K562 (cell line): ENCODE measurements around the gene UNC119B. TPM values are rescaled to one million over a fixed set of nuclear protein-coding genes. Genes with fewer than 3 reads are reported as not detected.
A peak's percentile ranks its signal among the peaks of the same experiment; 100 is the strongest.

Experiments
- ATAC-seq: fragments of 200-7000 bp; cut with Tn5 transposase; 3 replicates; pipeline ENCODE4 v1.9.1; 2020; ENCODE audit warnings: moderate library complexity
- BruUV-seq: library from RNA; stranded (reverse); fragments of 400-500 nt; replicated peaks from 2 replicates; lab custom pipeline; 2021; lab: Mats Ljungman, UMichigan
- CTCF ChIA-PET: fragments of 300-600 bp; formaldehyde crosslinking; extraction: SDS; loops from one replicate; lab custom pipeline; 2021; ENCODE audit warnings: low intra/inter-chr PET ratio; lab: Yijun Ruan, JAX
- POLR2A ChIA-PET: fragments of 300-600, 350-650 bp; sonication (Branson Sonifier 250); formaldehyde crosslinking; extraction: SDS; loops from one replicate; lab custom pipeline; 2021; ENCODE audit warnings: antibody characterized with exemption, inconsistent platforms; lab: Yijun Ruan, JAX
- DNase-seq, 4 experiments: peaks; one replicate each; pipeline versions ENCODE4 v3.0.0 to v3.0.0-alpha.2; 2011 to 2018; ENCODE audit warnings: low spot score in 3 of 4, mixed read lengths in 3 of 4; ENCODE audit errors: extremely low read depth in 1 of 4
- FAIRE-seq: peaks from 2 replicates; lab custom pipeline; 2011; peaks lifted over from hg19 to GRCh38; lab: Jason Lieb, UNC
- H2AFZ ChIP-seq: 2 replicates; pipeline ENCODE4 v1.6.0; 2011; ENCODE audit warnings: low read depth, low read length, control low read depth, inconsistent platforms
- H3K27ac ChIP-seq: fragments of 200-600 bp; 3 replicates; pipeline ENCODE4 v1.8.0; 2011; ENCODE audit warnings: low read depth, mild to moderate bottlenecking, control low read depth, inconsistent platforms, low read length, moderate library complexity, mixed read lengths; ENCODE audit errors: extremely low read depth
- H3K27me3 ChIP-seq, 2 experiments: fragments of 300-600 bp in 1 of 2; 2 replicates in 1 of 2; 3 replicates in 1 of 2; pipeline versions ENCODE4 v1.6.0 to v1.8.0; 2011; ENCODE audit warnings: inconsistent platforms in 2 of 2, low read length in 2 of 2, mild to moderate bottlenecking in 1 of 2, mixed read lengths in 1 of 2, moderate library complexity in 1 of 2; ENCODE audit not compliant: control insufficient read depth in 2 of 2, insufficient read depth in 2 of 2
- H3K36me3 ChIP-seq: fragments of 300-600 bp; 3 replicates; pipeline ENCODE4 v1.8.0; 2011; ENCODE audit warnings: mild to moderate bottlenecking, low read length, inconsistent platforms; ENCODE audit not compliant: control insufficient read depth, insufficient read depth
- H3K4me1 ChIP-seq, 2 experiments: fragments of 200-600 bp in 1 of 2; replicated peaks in 1 of 2; 2 replicates in 1 of 2; 3 replicates in 1 of 2; pipeline versions ENCODE4 v1.5.1 to v1.8.0; 2011; ENCODE audit warnings: inconsistent platforms in 2 of 2, low read length in 2 of 2, mild to moderate bottlenecking in 1 of 2, mixed read lengths in 1 of 2, moderate library complexity in 1 of 2; ENCODE audit not compliant: control insufficient read depth in 2 of 2, insufficient read depth in 2 of 2
- H3K4me2 ChIP-seq: 2 replicates; pipeline ENCODE4 v1.6.1; 2011; ENCODE audit warnings: low read length, control low read depth, inconsistent platforms, mixed read lengths; ENCODE audit not compliant: insufficient read depth
- H3K4me3 ChIP-seq: fragments of 200-600 bp; sonication (generic), shearing (Covaris generic); 2 replicates; pipeline ENCODE4 v1.5.1; 2016; ENCODE audit warnings: control low read depth, inconsistent platforms
- H3K79me2 ChIP-seq: fragments of 200-600 bp; 3 replicates; pipeline ENCODE4 v1.8.0; 2011; ENCODE audit warnings: low read length, inconsistent platforms; ENCODE audit not compliant: control insufficient read depth, insufficient read depth
- H3K9ac ChIP-seq, 2 experiments: 2 replicates each; pipeline versions ENCODE4 v1.6.0 to v1.6.1; 2011; ENCODE audit warnings: low read depth in 2 of 2, low read length in 2 of 2, control low read depth in 1 of 2, inconsistent platforms in 1 of 2, mild to moderate bottlenecking in 1 of 2, mixed read lengths in 1 of 2; ENCODE audit not compliant: insufficient read depth in 1 of 2
- H3K9me1 ChIP-seq: one replicate; pipeline ENCODE4 v1.6.0; 2011; ENCODE audit warnings: inconsistent platforms, mild to moderate bottlenecking, low read length, moderate library complexity; ENCODE audit not compliant: control insufficient read depth, insufficient read depth
- H3K9me3 ChIP-seq: replicated peaks from 2 replicates; pipeline ENCODE4 v1.5.1; 2011; ENCODE audit warnings: low read depth, low read length, inconsistent platforms; ENCODE audit not compliant: control insufficient read depth, insufficient read depth
- H4K20me1 ChIP-seq: replicated peaks from 2 replicates; pipeline ENCODE4 v1.6.1; 2011; ENCODE audit warnings: low read length, inconsistent platforms, mixed read lengths; ENCODE audit not compliant: control insufficient read depth, insufficient read depth
- CTCF ChIP-seq, 3 experiments: IDR thresholded peaks in 2 of 3; conservative IDR thresholded peaks in 1 of 3; 2 replicates each; pipeline ENCODE4 v1.5.1; 2011 to 2012; ENCODE audit warnings: low read length in 3 of 3, mild to moderate bottlenecking in 3 of 3, control low read depth in 2 of 3, improper control_type of control experiment in 1 of 3, inconsistent platforms in 1 of 3, low read depth in 1 of 3, mixed read lengths in 1 of 3, moderate library complexity in 1 of 3; ENCODE audit not compliant: insufficient read depth in 2 of 3
- CUX1 ChIP-seq: fragments of 200-800 bp; sonication (Bioruptor generic); IDR thresholded peaks from 2 replicates; pipeline ENCODE4 v1.6.1; 2016; ENCODE audit warnings: missing genetic modification characterization, missing compliant biosample characterization
- KLF1 ChIP-seq: fragments of 450-650 bp; IDR thresholded peaks from 2 replicates; pipeline ENCODE4 v1.6.1; 2016; ENCODE audit warnings: missing genetic modification characterization, missing compliant biosample characterization
- RBFOX2 ChIP-seq: fragments of 200-400 bp; formaldehyde crosslinking; IDR thresholded peaks from 2 replicates; pipeline ENCODE4 v1.6.1; 2017; ENCODE audit warnings: low read depth, mild to moderate bottlenecking, low read length, moderate library complexity
- TEAD2 ChIP-seq: fragments of 450-650 bp; IDR thresholded peaks from 2 replicates; pipeline ENCODE4 v1.6.1; 2016; ENCODE audit warnings: missing genetic modification characterization, control low read depth, missing compliant biosample characterization
- ZBTB8A ChIP-seq: fragments of 450-650 bp; IDR thresholded peaks from 2 replicates; pipeline ENCODE4 v1.6.1; 2018; ENCODE audit warnings: mild to moderate bottlenecking, moderate library complexity; ENCODE audit not compliant: partially characterized antibody
- ZNF282 ChIP-seq: sonication (generic); formaldehyde crosslinking; IDR thresholded peaks from 2 replicates; pipeline ENCODE4 v1.8.1; 2023; ENCODE audit warnings: missing genetic modification reagents
- WGBS: fragments of 100-300 bp; shearing (Covaris generic); methylation state at CpG from one replicate; pipeline ENCODE4 v1.1.6; 2016; ENCODE audit warnings: low coverage, mixed read lengths; ENCODE audit not compliant: insufficient coverage; ENCODE audit errors: missing lambda C conversion rate; 5-methylcytosine and 5-hydroxymethylcytosine counted together
- in situ Hi-C: fragments of 300-500 bp; cut with MboI; formaldehyde crosslinking; loops from 4 replicates; pipeline ENCODE4 v1.15.0; 2018; ENCODE audit warnings: inconsistent platforms, mixed read lengths
- intact Hi-C: fragments of 100-400 bp; cut with micrococcal nuclease; formaldehyde crosslinking; loops from 2 replicates; pipeline ENCODE4 v1.14.2; 2022
- polyA plus RNA-seq, 8 experiments: library from polyadenylated mRNA; depleted of rRNA in 4 of 8; stranded (reverse) in 5 of 8; unstranded in 3 of 8; fragments of >200 nt; fragmentation: Nextera tagmentation in 2 of 8; fragmentation: Illumina TruSeq in 1 of 8; extraction: Ambion mirVana in 2 of 8; extraction: Trizol in 1 of 8; gene quantifications; 2 replicates each; pipeline versions ENCODE4 v1.2.1 to v1.2.3, GENCODE V29; 2011 to 2014; ENCODE audit warnings: inconsistent platforms in 1 of 8, missing spikeins in 1 of 8
- total RNA-seq, 7 experiments: library from RNA; depleted of rRNA in 6 of 7; stranded (reverse); fragments of >200 nt in 6 of 7; fragmentation: Illumina TruSeq in 2 of 7; extraction: Trizol in 2 of 7; gene quantifications; 2 replicates each; pipeline versions ENCODE4 v1.2.1 to v1.2.3, GENCODE V29; 2011 to 2021; ENCODE audit warnings: low replicate concordance in 1 of 7

UNC119B gene
- total and polyA plus RNA-seq, 9 of the 15 experiments (the other 6 are each of a cell fraction or from before 2014, with no cell fraction given): 4.0 to 34.5 (median 15.1) TPM

GRCh38 chr12:120738252-120739030 lies 28.2 kb downstream of the UNC119B start:
- ChIA-PET CTCF (no interaction called here), POLR2A (interaction anchor here (0.5 to 0.8 kb wide), 5 partner anchors 18 to 558 kb away, joined by 3 read pairs; no protein-coding TSS in a partner anchor)
- H3K4me3 ChIP-seq: no peak overlapping the region
- H4K20me1 ChIP-seq: 0 out of 2 replicates have a peak, but pooled peaks cover 5% of the 10 kb centered on the region
- H3K36me3 ChIP-seq: peaks cover 12% of the 10 kb centered on the region; the same call in 1 of the 3 replicates
- WGBS: 90% methylated on average over 27 of the region's 31 CpGs
- H2AFZ ChIP-seq: no peak overlapping the region
- H3K27me3 ChIP-seq: no peaks in the 10 kb centered on the region
- in situ Hi-C loops: no loop called here
- H3K4me2 ChIP-seq: no peak overlapping the region
- BruUV-seq: no TSS peak
- no peaks in the 10 kb centered on the region for H3K9me3 ChIP-seq
- FAIRE-seq (no peak), ATAC-seq (no peak), DNase-seq (no peak)
- TF ChIP-seq CTCF (IDR thresholded peaks at IDR 0.05 in 2 of 3, conservative IDR thresholded peaks at IDR 0.05 in 1 of 3; ENCODE audit: insufficient read depth in 2 of 3, low read depth in 1 of 3, low read length in 3 of 3): 0 out of 6 replicates have a peak, but pooled peaks of 1 of the 3 experiments have one; percentile 2
- no peak for TF ChIP-seq CUX1
- no peak for TF ChIP-seq KLF1 (tag)
- TF ChIP-seq ZBTB8A: no peak
- TF ChIP-seq TEAD2 (tag): no peak
- no peak for TF ChIP-seq ZNF282 (CRISPR knock-in tag)
- TF ChIP-seq RBFOX2: 0 out of 2 replicates have a peak, but pooled peaks have one; percentile 8
- H3K4me1 ChIP-seq: peaks cover 0 to 16% of the 10 kb centered on the region in 2 experiments; a peak in 2 of 5 replicates
- H3K9me1 ChIP-seq: no peaks in the 10 kb centered on the region
- H3K27ac ChIP-seq: no peak overlapping the region
- H3K9ac ChIP-seq: no peak overlapping the region
- H3K79me2 ChIP-seq: no peaks in the 10 kb centered on the region
- intact Hi-C loops: no loop called here
